Measurements from ENCODE around the gene ERN1.

ERN1 gene

GRCh38 chr17:64107500-64108236 lies 22.3 kb downstream of the ERN1 start:
- DNase-seq, result no peak

GRCh38 chr17:64106918-64107317 lies 23.0 kb downstream of the ERN1 start:
- no peak for DNase-seq

GRCh38 chr17:64103391-64104364 lies 26.3 kb downstream of the ERN1 start:
- no peak for DNase-seq

GRCh38 chr17:64102627-64103390 lies 27.1 kb downstream of the ERN1 start:
- DNase-seq, result no peak

- no peak for DNase-seq
Measured at GRCh38 chr17:64099543-64099942, 30.4 kb downstream of the ERN1 start.

- DNase-seq, result no peak
Measured at GRCh38 chr17:64097196-64097936, 32.6 kb downstream of the ERN1 start.

- DNase-seq, result no peak
Measured at GRCh38 chr17:64096037-64096436, 33.9 kb downstream of the ERN1 start.

GRCh38 chr17:64095144-64095882 lies 34.6 kb downstream of the ERN1 start:
- no peak for DNase-seq

- no peak for DNase-seq
Measured at GRCh38 chr17:64094412-64094811, 35.5 kb downstream of the ERN1 start.

- no peak for DNase-seq
Measured at GRCh38 chr17:64092952-64093451, 36.9 kb downstream of the ERN1 start.

- DNase-seq, result no peak
Measured at GRCh38 chr17:64092113-64092512, 37.8 kb downstream of the ERN1 start.

GRCh38 chr17:64091571-64091970 lies 38.4 kb downstream of the ERN1 start:
- no peak for DNase-seq

- no peak for DNase-seq
Measured at GRCh38 chr17:64091116-64091515, 38.8 kb downstream of the ERN1 start.

GRCh38 chr17:64090144-64090543 lies 39.8 kb downstream of the ERN1 start:
- no peak for DNase-seq

GRCh38 chr17:64087252-64088005 lies 42.5 kb downstream of the ERN1 start:
- no peak for DNase-seq

GRCh38 chr17:64085650-64086005 lies 44.3 kb downstream of the ERN1 start:
- no peak for DNase-seq

- no peak for DNase-seq
Measured at GRCh38 chr17:64084940-64085649, 44.8 kb downstream of the ERN1 start.

GRCh38 chr17:64084086-64084939 lies 45.6 kb downstream of the ERN1 start:
- no peak for DNase-seq

- no peak for DNase-seq
Measured at GRCh38 chr17:64083563-64084085, 46.3 kb downstream of the ERN1 start.

Measured in NCI-H1048 (cell line).